Right hindlimb (tissue), 1 donor: ENCODE measurements around the gene DAAM2.

ENCODE experiments used
- DNase-seq: peaks from one replicate; pipeline ENCODE4 v3.0.0-alpha.2; 2018

The DAAM2 gene

DNA sequence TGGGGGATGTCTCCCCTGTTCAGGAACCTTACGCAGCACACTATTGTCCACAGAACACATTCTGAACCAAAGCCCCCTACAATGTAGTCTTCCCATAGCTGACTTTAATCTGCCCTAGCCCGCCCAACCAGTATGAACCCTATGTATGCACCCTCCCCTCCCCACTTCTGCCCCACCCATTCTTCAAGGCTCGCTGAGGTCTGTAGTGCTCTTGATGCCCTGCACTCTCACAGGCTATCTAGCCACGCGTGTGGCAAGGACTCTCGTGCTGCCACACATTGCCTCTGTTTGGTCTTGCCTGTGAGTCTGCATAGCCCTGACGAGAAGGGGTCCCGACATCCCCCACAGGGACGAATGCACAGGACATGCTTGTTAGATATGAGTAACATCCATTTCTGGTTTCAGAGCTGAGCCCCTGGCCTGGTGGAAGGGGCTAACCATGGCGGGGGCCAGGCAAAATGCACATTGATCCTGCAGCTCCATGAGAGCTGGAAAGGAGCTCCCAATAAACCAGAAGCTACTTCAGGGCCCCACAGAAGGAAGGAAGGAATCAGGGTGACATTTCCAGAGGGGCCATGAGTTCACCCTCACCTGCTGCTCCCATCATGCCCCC, 119.4 kb downstream of the DAAM2 start:
- no peak for DNase-seq

- no peak for DNase-seq
Observed at GRCh38 chr6:39912446-39912845, 120.3 kb downstream of the DAAM2 start.

GRCh38 chr6:39913391-39913916, 121.3 kb downstream of the DAAM2 start:
- no peak for DNase-seq

GRCh38 chr6:39914239-39914638, 122.1 kb downstream of the DAAM2 start:
- DNase-seq = no peak

- DNase-seq = no peak
Observed at GRCh38 chr6:39915866-39916265, 123.7 kb downstream of the DAAM2 start.

DNA sequence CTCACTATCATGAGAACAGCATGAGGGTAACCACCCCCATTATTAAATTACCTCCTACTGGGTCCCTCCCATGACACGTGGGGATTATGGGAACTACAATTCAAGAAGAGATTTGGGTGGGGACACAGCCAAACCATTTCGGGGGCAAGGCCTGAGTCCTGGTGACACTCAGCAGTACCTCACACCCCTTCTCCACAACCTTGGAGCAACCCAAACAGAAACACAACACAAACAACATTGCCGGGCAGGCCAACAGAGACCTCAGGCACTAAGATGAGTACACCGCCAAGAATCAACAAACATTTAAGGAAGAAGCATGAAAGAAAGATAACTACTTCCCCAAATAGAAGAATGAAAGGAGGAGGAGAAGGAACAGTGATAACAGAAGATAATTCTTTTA, 125.2 kb downstream of the DAAM2 start:
- DNase-seq = no peak

- DNase-seq = no peak
Observed at GRCh38 chr6:39917981-39918380, 125.8 kb downstream of the DAAM2 start.

DNA sequence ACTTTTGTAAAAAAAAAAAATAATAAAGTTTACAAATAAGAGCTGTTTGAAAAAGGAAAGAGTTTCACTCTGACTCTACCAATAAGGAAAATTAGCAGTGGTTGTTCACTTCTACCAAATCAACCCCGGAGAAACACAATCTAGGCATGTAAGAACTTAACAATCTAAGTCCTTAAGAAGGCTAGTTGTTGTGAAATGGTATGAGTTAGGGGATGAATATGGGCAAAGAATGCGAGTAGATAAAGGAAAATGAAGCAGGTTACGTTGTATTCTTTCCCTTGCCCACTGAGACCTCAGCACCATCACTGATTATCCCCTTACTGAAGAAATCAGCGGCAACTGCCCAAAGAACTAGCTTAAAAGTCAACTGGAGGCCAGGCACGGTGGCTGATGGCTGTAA, 126.7 kb downstream of the DAAM2 start:
- no peak for DNase-seq

- DNase-seq = no peak
Observed at GRCh38 chr6:39920157-39920556, 128.0 kb downstream of the DAAM2 start.

- no peak for DNase-seq
Observed at GRCh38 chr6:39922821-39923220, 130.6 kb downstream of the DAAM2 start.

DNA sequence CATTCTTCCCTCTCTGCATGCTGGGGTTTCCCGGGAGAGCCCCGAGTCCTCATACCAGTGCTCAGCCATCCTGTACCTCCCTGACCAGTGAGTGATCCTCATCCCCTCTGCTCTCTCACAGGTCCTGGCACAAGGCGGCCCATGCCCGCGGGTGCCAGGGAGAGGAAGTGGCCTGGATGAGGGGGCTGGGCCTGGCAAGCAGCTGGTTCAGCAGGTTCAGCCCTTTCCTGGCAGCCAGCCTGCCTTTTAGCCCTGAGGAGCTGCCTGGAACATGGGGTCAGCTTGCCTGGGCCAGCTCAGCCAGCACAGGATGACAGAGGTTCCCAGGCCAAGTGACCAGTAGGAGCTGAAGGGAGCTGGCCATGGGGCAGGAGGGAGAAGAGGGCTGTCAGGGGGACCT, 131.2 kb downstream of the DAAM2 start:
- no peak for DNase-seq

GRCh38 chr6:39923861-39924260, 131.7 kb downstream of the DAAM2 start:
- no peak for DNase-seq

DNA sequence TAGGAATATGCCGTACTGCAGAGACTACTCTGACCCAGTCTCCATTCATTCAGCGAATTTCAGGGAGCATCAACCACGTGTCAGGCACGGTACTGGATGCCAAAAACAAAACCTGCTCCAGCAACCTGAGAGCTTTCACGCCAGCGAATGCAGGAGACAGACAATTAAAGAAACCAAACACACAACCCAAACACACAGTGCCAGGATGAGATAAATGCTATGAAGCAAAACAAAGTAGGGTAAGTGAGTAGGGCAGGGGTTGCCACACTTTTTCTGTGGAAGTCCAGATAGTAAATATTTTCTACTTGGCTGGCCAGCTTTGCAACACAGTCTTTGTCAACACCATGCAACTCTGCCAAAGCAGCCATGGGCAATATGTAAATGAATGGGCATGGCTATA, 132.1 kb downstream of the DAAM2 start:
- no peak for DNase-seq

GRCh38 chr6:39925191-39925930, 133.2 kb downstream of the DAAM2 start:
- DNase-seq = no peak

DNA sequence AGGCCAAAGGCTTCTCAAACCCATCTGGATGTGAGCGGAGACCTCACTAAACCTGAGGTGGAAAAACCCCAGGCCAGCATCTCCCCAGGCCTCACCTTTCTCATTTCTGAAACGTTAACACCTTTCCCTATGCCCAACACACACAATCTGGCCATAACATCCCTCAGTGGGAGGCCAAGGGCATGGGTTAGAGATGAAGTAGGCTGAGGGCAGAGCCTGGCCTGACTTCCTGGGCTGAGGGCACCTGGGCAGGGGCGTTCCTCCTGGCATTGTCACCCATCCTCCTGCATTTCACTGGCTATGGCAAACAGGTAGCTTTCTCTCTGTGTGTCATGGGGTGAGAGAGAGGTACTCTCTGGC, 133.7 kb downstream of the DAAM2 start:
- DNase-seq = no peak

- no peak for DNase-seq
Observed at GRCh38 chr6:39926668-39927067, 134.5 kb downstream of the DAAM2 start.

DNA sequence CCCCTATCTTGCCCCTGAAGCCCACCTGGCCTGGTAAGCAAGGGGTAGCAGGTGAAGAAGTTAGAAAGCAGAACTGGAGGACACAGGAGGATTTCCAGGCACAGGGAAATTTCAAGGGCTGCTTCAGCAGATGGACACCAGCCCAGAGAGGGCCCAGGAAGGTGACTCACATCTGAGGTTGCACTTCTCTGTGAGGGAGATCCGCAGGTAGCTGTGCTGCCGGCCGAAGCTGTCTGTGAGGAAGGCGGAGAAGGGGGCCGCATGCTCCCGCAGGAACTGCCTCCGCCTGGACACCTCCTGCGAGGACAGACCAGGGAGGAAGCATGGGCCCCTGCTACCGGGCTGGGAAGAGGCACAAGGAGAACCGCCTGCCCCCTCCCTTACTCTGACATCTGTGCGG, 135.0 kb downstream of the DAAM2 start:
- DNase-seq = no peak

GRCh38 chr6:39929039-39929732, 137.0 kb downstream of the DAAM2 start:
- no peak for DNase-seq

- no peak for DNase-seq
Observed at GRCh38 chr6:39929733-39930461, 137.7 kb downstream of the DAAM2 start.

DNA sequence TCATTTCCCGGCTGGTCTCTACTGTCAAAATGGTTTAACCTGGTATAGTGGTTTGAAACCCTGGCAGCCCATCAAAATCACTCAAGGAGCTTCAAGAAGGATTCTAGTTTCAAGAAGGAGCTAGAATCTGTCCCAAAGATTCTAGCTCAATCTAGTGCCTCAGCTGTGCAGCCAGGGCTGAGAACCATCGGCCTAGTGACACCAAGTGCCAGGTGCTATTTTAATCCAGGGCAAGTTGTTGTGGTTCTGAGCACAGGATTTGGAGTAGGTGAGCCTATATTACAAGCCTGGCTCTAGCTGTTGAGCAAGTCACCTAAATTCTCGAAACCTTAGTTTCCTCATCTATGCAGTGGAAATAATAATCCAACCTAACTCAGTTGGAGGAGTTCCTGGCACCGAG, 138.4 kb downstream of the DAAM2 start:
- DNase-seq = no peak

DNA sequence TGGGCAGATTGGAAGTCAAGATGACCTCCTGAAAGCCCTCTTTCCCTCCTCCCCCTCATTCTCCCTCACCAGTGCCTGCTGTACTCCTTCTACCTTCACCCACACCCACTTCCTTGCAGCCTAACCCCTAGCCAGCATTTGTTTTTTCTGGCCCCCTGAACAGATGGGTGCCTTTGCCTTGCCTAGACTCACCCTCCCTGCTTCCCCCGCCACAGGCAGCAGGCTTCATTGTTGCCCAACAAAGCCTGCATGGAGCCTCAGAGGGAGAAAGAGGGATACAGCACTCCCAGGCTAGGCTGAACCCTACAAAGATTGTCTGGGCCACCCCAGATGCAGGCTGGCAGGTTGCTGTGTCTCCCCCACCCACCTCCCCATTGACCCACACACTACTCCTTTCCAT, 139.4 kb downstream of the DAAM2 start:
- DNase-seq = no peak

DNA sequence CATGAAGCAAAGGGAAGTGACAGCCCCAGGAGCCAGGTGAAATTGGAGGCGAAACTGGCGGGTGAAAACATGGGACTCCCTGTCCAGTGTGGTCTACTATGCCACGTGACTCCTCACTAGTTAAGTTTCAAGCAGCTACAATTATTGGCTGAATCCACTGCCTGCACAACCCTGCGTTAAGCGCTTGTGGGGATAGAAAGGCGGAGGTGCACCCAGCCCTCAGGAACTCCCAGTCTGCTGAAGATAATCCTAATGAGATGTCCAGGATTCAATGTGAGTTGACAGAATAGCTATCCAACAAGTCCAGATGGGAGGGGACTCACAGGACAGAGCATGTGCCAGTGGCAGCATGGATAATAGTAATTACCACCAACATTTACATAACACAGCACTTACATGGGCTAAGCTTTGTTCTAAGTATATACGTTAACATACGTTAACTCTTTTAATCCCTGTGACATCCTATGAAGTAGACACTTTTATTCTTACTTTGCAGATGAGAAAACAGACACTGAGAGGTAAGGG, 140.3 kb downstream of the DAAM2 start:
- no peak for DNase-seq

- no peak for DNase-seq
Observed at GRCh38 chr6:39933669-39934130, 141.5 kb downstream of the DAAM2 start.
